T-cell (primary cell): ENCODE data around the gene FAM180A. TPM values are rescaled to one million over a fixed set of nuclear protein-coding genes. Genes with fewer than 3 reads are reported as not detected.

Source experiments
- ATAC-seq, 4 experiments: fragments of 200-7000 bp in 3 of 4; fragments of 150-1000 bp in 1 of 4; cut with Tn5 transposase; replicated peaks in 1 of 4; 1 replicate in 3 of 4; 2 replicates in 1 of 4; pipeline ENCODE4 v1.10.0; 2021; ENCODE audit warnings: moderate library complexity in 3 of 4, mild to moderate bottlenecking in 2 of 4, moderate number of reproducible peaks in 1 of 4
- CTCF ChIA-PET, 2 donors: fragments of 300-600 bp; sonication (Branson Sonifier 250); formaldehyde crosslinking; loops; one replicate each; lab custom pipeline; 2022; ENCODE audit warnings: antibody characterized with exemption in 2 of 2; lab: Charles Lee
- POLR2A ChIA-PET, 2 donors: fragments of 300-600 bp; sonication (Branson Sonifier 250); formaldehyde crosslinking; loops; one replicate each; lab custom pipeline; 2022; ENCODE audit warnings: antibody characterized with exemption in 2 of 2; lab: Charles Lee
- DNase-seq, 35 experiments: peaks; one replicate each; pipeline versions ENCODE4 v3.0.0 to v3.0.0-alpha.2; 2013 to 2023
- H3K27ac ChIP-seq: one replicate; pipeline ENCODE4 v1.5.1; 2013; ENCODE audit warnings: low read length
- H3K27me3 ChIP-seq, 2 experiments: replicated peaks in 1 of 2; 1 replicate in 1 of 2; 2 replicates in 1 of 2; pipeline versions ENCODE4 v1.6.1 to v1.7.0; 2013; ENCODE audit warnings: low read length in 1 of 2, mixed read lengths in 1 of 2; ENCODE audit not compliant: control insufficient read depth in 2 of 2, insufficient read depth in 2 of 2; ENCODE audit errors: extremely low read depth in 1 of 2
- H3K36me3 ChIP-seq, 2 donors: 1 replicate in 1 of 2; 2 replicates in 1 of 2; pipeline versions ENCODE4 v1.6.1 to v1.7.0; 2013; ENCODE audit warnings: low read length in 1 of 2; ENCODE audit not compliant: control insufficient read depth in 2 of 2, insufficient read depth in 1 of 2; ENCODE audit errors: extremely low read depth in 1 of 2
- H3K4me1 ChIP-seq, 2 experiments: 1 replicate in 1 of 2; 2 replicates in 1 of 2; pipeline versions ENCODE4 v1.6.1 to v1.7.0; 2013; ENCODE audit warnings: low read length in 2 of 2, mixed read lengths in 1 of 2; ENCODE audit not compliant: insufficient read depth in 2 of 2, control insufficient read depth in 1 of 2; ENCODE audit errors: extremely low read depth in 1 of 2
- H3K4me3 ChIP-seq, 2 donors: 1 replicate in 1 of 2; 2 replicates in 1 of 2; pipeline versions ENCODE4 v1.5.1 to v1.7.0; 2013; ENCODE audit warnings: mild to moderate bottlenecking in 2 of 2, low read length in 1 of 2, moderate library complexity in 1 of 2; ENCODE audit not compliant: control insufficient read depth in 1 of 2; ENCODE audit errors: extremely low read depth in 1 of 2
- H3K9me3 ChIP-seq: 2 replicates; pipeline ENCODE4 v1.7.0; 2013
- H3K27ac Mint-ChIP-seq, 2 donors: one replicate each; pipeline ENCODE4 v1.8.0; 2020 to 2021; ENCODE audit warnings: mild to moderate bottlenecking in 2 of 2, mixed read lengths in 2 of 2
- H3K27me3 Mint-ChIP-seq, 2 donors: one replicate each; pipeline ENCODE4 v1.8.0; 2021 to 2022; ENCODE audit warnings: mixed read lengths in 2 of 2
- H3K36me3 Mint-ChIP-seq: one replicate; pipeline ENCODE4 v1.8.0; 2021; ENCODE audit warnings: mixed read lengths
- H3K4me1 Mint-ChIP-seq, 3 donors: one replicate each; pipeline ENCODE4 v1.8.0; 2020 to 2022; ENCODE audit warnings: mixed read lengths in 3 of 3, mild to moderate bottlenecking in 1 of 3
- H3K4me3 Mint-ChIP-seq, 3 donors: one replicate each; pipeline ENCODE4 v1.8.0; 2020 to 2022; ENCODE audit warnings: mild to moderate bottlenecking in 3 of 3, mixed read lengths in 3 of 3, moderate library complexity in 3 of 3
- H3K9me3 Mint-ChIP-seq, 3 donors: one replicate each; pipeline ENCODE4 v1.8.0; 2020 to 2022; ENCODE audit warnings: mixed read lengths in 3 of 3
- WGBS: methylation state at CpG from one replicate; pipeline ENCODE4 v1.1.5; 2013; ENCODE audit warnings: missing lambda C conversion rate; ENCODE audit not compliant: insufficient coverage; 5-methylcytosine and 5-hydroxymethylcytosine counted together
- total RNA-seq, 35 experiments: library from RNA in 6 of 35; stranded (reverse) in 6 of 35; fragments of 120-200 nt in 1 of 35; gene quantifications; one replicate each; pipeline versions ENCODE4 v1.2.1 to v1.2.4 and lab custom pipeline; 2013 to 2026

Gene FAM180A
- total RNA-seq, 5 donors from 2014 or later (not counting 1 experiment from before 2014, with no cell fraction given): not detected

DNA sequence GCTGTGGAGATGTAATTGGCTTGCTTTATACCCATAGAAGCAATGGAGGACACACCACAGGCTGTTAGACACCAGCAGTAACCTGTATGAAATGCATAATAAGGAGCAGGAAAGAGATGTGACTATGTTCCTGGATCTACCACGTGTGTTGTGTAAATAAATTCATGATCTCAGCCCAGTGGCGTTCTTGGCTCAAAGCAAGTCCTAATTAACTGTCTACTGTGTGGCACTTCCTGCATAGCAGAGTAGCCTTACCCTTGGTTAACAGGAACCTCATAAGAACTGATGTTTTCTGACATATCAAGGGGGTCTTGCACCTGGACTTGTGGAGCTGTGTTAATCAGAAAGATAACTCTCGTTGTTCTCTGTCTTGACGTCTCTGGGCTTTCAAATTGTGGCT, 25.7 kb upstream of the FAM180A start:
- Mint-ChIP-seq H3K27me3 (peaks cover 5 to 9% of the 10 kb centered on the region in 2 donors), H3K4me3 (no peak overlapping the region), H3K9me3 (peaks cover 0 to 15% (median 0%) of the 10 kb centered on the region in 3 donors), H3K27ac (no peak overlapping the region), H3K36me3 (no peaks in the 10 kb centered on the region), H3K4me1 (no peaks in the 10 kb centered on the region)
- ChIA-PET CTCF (no interaction called here), POLR2A (no interaction called here)
- H3K36me3 ChIP-seq: no peaks in the 10 kb centered on the region
- DNase-seq (no peak), ATAC-seq (no peak)
- H3K4me3 ChIP-seq: no peak overlapping the region
- no peaks in the 10 kb centered on the region for H3K9me3 ChIP-seq
- peaks cover 0 to 4% of the 10 kb centered on the region in 2 experiments for H3K27me3 ChIP-seq
- no peaks in the 10 kb centered on the region for H3K4me1 ChIP-seq
- H3K27ac ChIP-seq: no peak overlapping the region
- WGBS: 67% methylated on average over 3 of the region's 4 CpGs

DNA sequence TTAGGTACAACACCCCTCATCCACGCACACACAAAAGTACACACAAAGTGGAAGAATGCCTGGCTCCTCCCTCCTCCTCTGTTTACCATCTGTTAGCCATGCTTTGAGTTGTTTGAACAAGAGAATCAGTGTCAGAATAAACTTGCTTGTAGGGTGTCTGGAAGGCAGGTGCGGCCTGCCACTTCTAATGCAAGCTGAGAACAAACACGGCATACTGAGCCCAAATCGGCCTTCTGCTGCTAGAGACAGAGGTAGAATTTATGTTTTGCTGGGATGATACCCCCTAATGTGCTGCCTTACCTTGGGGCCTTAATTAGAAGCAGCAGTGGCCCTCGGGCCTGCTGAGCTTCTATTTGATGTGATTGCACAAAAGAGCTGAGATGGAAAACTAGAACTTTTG, 24.9 kb upstream of the FAM180A start:
- no peaks in the 10 kb centered on the region for H3K36me3 Mint-ChIP-seq

DNA sequence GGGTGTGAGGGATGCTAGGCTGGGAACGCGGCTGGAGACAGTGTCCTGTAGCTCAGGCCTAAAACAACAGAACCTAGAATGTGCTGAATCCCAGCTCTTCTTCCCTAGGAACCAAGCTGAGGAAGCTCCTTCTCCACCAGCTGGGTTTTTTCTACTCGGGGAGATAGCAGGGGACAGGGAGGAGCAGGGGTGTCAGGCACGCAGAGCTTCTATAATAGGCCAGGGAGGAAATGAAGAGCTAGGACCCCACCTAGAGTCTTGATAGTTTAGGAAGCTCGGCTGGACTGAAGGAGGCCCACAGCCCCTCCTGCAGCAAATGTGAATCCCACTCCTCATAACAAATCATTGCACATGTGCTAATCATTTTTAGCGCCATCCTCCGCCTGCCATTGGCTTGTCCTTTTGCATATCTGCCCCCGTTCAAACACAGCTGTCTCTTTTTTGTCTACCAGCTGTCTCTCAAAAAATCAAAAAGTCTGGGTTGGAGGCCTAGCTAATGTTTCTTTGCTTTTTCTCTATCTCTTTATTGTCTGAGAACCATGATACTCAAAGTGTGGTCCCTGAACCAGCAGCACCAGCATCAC, 24.1 kb upstream of the FAM180A start:
- POLR2A ChIA-PET: no interaction called here

More for the DNA sequence above, 24.9 kb upstream of the FAM180A start:
- WGBS: 87% methylated on average over 3 of the region's 5 CpGs
- no peak for ATAC-seq
- Histone ChIP-seq H3K27me3 (peaks cover 0 to 4% of the 10 kb centered on the region in 2 experiments), H3K27ac (no peak overlapping the region), H3K36me3 (no peaks in the 10 kb centered on the region), H3K4me1 (no peaks in the 10 kb centered on the region), H3K9me3 (no peaks in the 10 kb centered on the region), H3K4me3 (no peak overlapping the region)
- no peak overlapping the region for H3K27ac Mint-ChIP-seq
- H3K4me3 Mint-ChIP-seq: no peak overlapping the region
- H3K27me3 Mint-ChIP-seq: peaks cover 3 to 7% of the 10 kb centered on the region in 2 donors
- DNase-seq: no peak
- H3K4me1 Mint-ChIP-seq: no peaks in the 10 kb centered on the region
- H3K9me3 Mint-ChIP-seq: peaks cover 0 to 14% (median 0%) of the 10 kb centered on the region in 3 donors
- CTCF ChIA-PET: interaction anchor here in 1 of 2 donors (1.2 kb wide), 1 partner anchor 17 kb away, joined by 3 read pairs; no protein-coding TSS in a partner anchor
- POLR2A ChIA-PET: no interaction called here

GRCh38 chr7:135771961-135772638, 23.5 kb upstream of the FAM180A start:
- Histone ChIP-seq H3K9me3 (no peaks in the 10 kb centered on the region), H3K27me3 (peaks cover 0 to 9% of the 10 kb centered on the region in 2 experiments), H3K36me3 (no peaks in the 10 kb centered on the region), H3K4me3 (no peak overlapping the region), H3K4me1 (no peaks in the 10 kb centered on the region), H3K27ac (no peak overlapping the region)
- no peaks in the 10 kb centered on the region for H3K36me3 Mint-ChIP-seq
- H3K4me1 Mint-ChIP-seq: no peaks in the 10 kb centered on the region
- ATAC-seq: no peak
- H3K27ac Mint-ChIP-seq: no peak overlapping the region
- 69% methylated on average over 3 of the region's 4 CpGs for WGBS
- ChIA-PET POLR2A (no interaction called here), CTCF (no interaction called here)
- peaks cover 0 to under 1% (median 0%) of the 10 kb centered on the region in 3 donors for H3K9me3 Mint-ChIP-seq
- H3K4me3 Mint-ChIP-seq: no peak overlapping the region
- peaks cover 6 to 11% of the 10 kb centered on the region in 2 donors for H3K27me3 Mint-ChIP-seq
- no peak for DNase-seq

More for the DNA sequence above, 24.1 kb upstream of the FAM180A start:
- peaks cover 0 to 8% of the 10 kb centered on the region in 2 donors for H3K27me3 Mint-ChIP-seq
- H3K4me3 Mint-ChIP-seq: no peak overlapping the region
- ATAC-seq: no peak
- H3K4me1 Mint-ChIP-seq: no peaks in the 10 kb centered on the region
- Histone ChIP-seq H3K27me3 (peaks cover 0 to 8% of the 10 kb centered on the region in 2 experiments), H3K36me3 (no peaks in the 10 kb centered on the region), H3K4me1 (no peaks in the 10 kb centered on the region), H3K4me3 (no peak overlapping the region), H3K9me3 (no peaks in the 10 kb centered on the region), H3K27ac (no peak overlapping the region)
- WGBS: 100% methylated on average over 4 of the region's 8 CpGs
- H3K9me3 Mint-ChIP-seq: peaks cover 0 to 7% (median 0%) of the 10 kb centered on the region in 3 donors
- no peak for DNase-seq
- CTCF ChIA-PET: interaction anchor here in 1 of 2 donors (1.2 kb wide), 1 partner anchor 18 kb away, joined by 3 read pairs; no protein-coding TSS in a partner anchor
- H3K36me3 Mint-ChIP-seq: no peaks in the 10 kb centered on the region
- no peak overlapping the region for H3K27ac Mint-ChIP-seq

GRCh38 chr7:135771051-135771450, 22.4 kb upstream of the FAM180A start:
- POLR2A ChIA-PET: no interaction called here
- H3K4me1 ChIP-seq: no peaks in the 10 kb centered on the region
- no peaks in the 10 kb centered on the region for H3K36me3 Mint-ChIP-seq
- peaks cover 3 to 10% of the 10 kb centered on the region in 2 experiments for H3K27me3 ChIP-seq
- no peaks in the 10 kb centered on the region for H3K36me3 ChIP-seq
- H3K9me3 ChIP-seq: no peaks in the 10 kb centered on the region
- H3K4me3 Mint-ChIP-seq: no peak overlapping the region
- no peaks in the 10 kb centered on the region for H3K4me1 Mint-ChIP-seq
- CTCF ChIA-PET: no interaction called here
- H3K27ac ChIP-seq: no peak overlapping the region
- DNase-seq (no peak), ATAC-seq (no peak)
- no peaks in the 10 kb centered on the region for H3K9me3 Mint-ChIP-seq
- no peak overlapping the region for H3K4me3 ChIP-seq
- H3K27ac Mint-ChIP-seq: no peak overlapping the region
- no CpG with 5 or more reads among the region's 1 CpG for WGBS
- H3K27me3 Mint-ChIP-seq: peaks cover 15% of the 10 kb centered on the region in 2 donors

DNA sequence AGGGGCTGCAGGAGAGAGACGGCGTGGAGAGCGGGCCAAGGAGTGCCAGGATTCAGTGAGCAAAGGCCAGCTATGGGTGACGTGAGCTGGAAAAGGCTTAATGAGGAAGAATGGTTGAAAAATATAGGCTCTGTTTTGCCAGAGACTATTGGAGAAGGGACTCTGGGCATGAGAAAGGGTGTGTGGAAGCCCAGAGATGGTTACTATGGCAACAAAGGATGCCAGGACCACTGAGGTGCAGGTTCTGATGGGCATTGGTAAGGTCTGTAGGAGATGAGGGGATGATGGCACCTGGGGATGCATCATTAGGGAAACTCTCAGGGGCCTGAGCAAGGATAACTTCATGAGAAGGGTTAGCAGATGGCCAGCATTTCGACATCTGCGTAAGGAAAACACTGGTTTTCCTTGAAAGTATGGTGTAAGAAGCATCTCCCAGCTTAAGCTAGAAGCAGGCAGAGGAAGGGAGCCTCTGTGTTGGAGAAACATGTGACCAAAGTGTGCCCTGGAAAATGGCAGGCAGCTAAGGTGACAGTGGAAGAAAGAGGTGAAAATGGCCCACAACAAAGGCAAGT, 21.6 kb upstream of the FAM180A start:
- Histone ChIP-seq H3K9me3 (no peaks in the 10 kb centered on the region), H3K27ac (no peak overlapping the region), H3K36me3 (no peaks in the 10 kb centered on the region), H3K4me1 (no peaks in the 10 kb centered on the region), H3K27me3 (peaks cover 3 to 12% of the 10 kb centered on the region in 2 experiments), H3K4me3 (no peak overlapping the region)
- DNase-seq (no peak), ATAC-seq (no peak)
- Mint-ChIP-seq H3K27ac (no peak overlapping the region), H3K4me3 (no peak overlapping the region), H3K27me3 (peaks cover 15 to 17% of the 10 kb centered on the region in 2 donors), H3K36me3 (no peaks in the 10 kb centered on the region), H3K4me1 (no peaks in the 10 kb centered on the region), H3K9me3 (no peaks in the 10 kb centered on the region)
- ChIA-PET POLR2A (no interaction called here), CTCF (no interaction called here)
- 91% methylated on average over 6 of the region's 6 CpGs for WGBS
